Hematopoietic multipotent progenitor cell treated with erythropoietin and hydrocortisone succinate and interleukin-3 and kit ligand, for 8 days (in vitro differentiated cells): ENCODE measurements around the gene EPOP.

Source experiments
- DNase-seq: peaks from one replicate; pipeline ENCODE4 v3.0.0-alpha.2; 2015

Gene EPOP

DNA sequence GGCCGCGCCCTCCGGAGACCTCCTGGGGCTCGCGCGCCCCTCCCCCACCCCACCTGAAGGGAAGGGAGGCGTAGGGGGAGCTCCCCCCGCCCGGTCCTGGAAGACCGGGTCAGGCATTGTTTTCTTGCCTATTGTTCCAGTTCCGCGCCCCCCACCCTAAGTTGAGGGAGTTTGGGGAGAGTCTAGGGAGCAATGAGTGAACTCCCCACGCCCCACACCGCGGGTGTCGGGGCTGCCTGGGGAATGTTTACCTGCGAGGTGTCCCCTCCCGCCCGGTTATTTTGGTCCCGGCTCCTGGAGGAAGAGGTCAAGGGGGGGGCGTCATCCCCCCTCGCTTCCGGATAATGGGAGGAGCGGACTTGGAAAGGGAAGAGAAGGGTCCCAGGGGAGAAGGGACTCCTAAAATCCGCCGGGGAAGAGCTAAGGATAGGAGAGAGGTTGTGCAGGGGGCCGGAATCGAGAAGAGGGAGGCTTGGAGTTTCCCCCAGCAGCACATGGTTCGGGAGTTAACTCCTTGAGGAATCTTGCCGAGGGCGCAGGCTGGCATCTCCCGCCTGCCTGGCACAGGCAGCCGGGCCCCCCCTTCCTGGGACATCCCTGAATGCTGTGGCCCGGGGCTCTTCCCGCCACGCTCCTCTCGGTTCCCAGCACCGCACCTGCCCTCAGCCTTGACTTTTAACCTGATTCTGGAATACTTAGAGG lies 31.2 kb upstream of the EPOP start:
- no peak for DNase-seq

DNA sequence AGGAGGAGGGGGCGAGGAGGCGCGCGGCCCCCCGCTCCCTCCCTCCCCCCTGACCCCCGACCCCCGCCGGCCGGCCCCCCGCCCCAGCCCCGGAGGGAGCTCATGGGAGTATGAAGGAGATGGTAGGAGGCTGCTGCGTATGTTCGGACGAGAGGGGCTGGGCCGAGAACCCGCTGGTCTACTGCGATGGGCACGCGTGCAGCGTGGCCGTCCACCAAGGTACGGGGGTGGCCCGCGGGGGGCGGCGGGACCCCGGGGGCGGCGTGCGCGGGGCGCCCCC lies 30.7 kb upstream of the EPOP start:
- no peak for DNase-seq

GRCh38 chr17:38704606-38705522 lies 30.1 kb upstream of the EPOP start, which contains the start of gene MLLT6:
TSS of gene MLLT6 (plus strand) at chr17:38705273. CDS start at chr17:38705633, 360 bp downstream.
- peak; percentile 70 for DNase-seq

- DNase-seq: peak; percentile 78
Observed at GRCh38 chr17:38703742-38704605, 29.2 kb upstream of the EPOP start.

- DNase-seq: peak; percentile 44
Observed at GRCh38 chr17:38702916-38703741, 28.4 kb upstream of the EPOP start.

GRCh38 chr17:38702166-38702915 lies 27.6 kb upstream of the EPOP start:
- DNase-seq: peak; percentile 86

DNA sequence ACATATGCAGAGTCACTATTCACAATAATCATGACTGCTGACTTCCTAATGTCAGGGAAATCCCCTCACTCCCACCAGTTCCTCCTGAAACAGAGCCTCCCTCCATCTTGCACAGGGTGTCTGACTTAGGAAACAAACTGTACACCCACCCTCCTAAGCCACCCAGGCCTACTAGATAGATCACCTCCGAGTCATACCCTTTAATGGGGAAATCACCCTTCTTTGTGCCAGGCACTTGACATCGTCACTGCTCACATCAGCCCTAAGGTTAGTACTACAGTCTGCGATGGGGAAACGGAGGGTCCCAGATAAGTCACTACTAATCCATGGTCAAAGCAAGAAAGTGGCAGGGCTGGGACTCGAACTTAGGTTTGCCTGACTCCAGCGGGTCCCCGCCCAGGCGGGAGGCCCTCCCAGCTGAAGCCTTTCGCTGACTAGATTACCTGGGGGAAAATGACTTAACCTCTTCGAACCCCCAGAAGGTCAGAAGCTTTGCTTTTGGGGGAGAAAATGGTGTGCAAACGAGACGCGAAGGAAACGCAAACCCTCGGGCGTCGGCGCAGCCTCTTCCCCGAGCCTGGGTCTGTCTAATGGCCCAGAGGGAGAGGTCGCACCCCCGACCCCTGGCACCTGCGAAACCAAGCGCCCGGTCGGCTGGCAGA lies 26.9 kb upstream of the EPOP start:
- DNase-seq: peak; percentile 62

GRCh38 chr17:38698760-38699159 lies 24.0 kb upstream of the EPOP start:
- no peak for DNase-seq

GRCh38 chr17:38697061-38697820 lies 22.5 kb upstream of the EPOP start:
- no peak for DNase-seq

DNA sequence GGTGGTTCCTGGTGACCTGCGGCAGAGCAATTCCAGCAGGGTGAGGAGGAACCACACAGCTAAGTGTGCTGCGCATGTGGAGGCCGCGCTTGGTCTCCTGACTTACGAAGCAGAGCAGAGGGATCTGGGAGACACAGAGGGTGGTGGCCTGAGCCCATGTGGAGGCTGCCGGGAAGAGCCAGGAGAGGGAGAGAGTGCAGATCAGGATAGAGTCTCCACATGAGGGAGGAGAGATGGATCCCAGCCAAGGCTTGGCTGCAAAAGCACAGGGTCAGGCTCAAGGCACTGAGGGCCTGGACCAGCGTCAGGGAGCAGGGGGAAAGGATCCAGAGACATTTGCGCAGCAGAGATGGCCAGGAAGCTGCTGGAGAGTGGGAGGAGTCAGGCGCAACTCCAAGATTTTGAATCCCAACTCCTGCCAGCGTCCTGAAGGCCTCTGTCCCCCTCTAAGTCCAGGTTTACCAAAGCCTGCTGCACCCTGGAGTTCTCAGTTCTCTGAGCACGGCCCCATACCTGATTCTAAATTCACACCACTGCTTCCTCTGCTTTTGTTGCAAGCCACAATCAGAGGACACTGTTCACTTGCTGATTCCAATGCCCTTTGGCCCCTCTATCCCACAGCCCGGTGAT lies 19.1 kb upstream of the EPOP start:
- DNase-seq: no peak

DNA sequence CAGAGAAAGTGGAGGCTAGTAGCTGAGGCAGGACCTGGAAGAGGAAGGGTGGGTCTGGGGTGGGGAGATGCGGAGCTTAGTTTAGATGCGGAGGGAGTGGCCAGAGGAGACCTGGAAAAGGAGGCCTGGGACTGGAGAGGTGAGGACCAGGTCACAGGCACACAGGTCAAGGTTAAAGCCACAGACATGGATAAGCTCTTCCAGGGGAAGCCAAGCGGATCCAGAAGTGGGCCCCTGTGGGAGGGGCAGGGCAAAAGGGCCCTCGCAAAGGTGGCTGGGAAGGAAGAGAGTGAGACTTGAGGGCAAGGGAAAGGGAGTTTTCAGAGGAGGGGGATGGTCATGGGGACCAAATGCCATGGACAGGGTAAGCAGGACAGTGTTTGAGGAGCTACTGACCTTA lies 16.4 kb upstream of the EPOP start:
- no peak for DNase-seq

GRCh38 chr17:38690386-38690785 lies 15.6 kb upstream of the EPOP start:
- no peak for DNase-seq

- no peak for DNase-seq
Observed at GRCh38 chr17:38687286-38687685, 12.5 kb upstream of the EPOP start.

GRCh38 chr17:38685491-38685890 lies 10.7 kb upstream of the EPOP start:
- DNase-seq: no peak

GRCh38 chr17:38681096-38681495 lies 6.3 kb upstream of the EPOP start:
- no peak for DNase-seq

DNA sequence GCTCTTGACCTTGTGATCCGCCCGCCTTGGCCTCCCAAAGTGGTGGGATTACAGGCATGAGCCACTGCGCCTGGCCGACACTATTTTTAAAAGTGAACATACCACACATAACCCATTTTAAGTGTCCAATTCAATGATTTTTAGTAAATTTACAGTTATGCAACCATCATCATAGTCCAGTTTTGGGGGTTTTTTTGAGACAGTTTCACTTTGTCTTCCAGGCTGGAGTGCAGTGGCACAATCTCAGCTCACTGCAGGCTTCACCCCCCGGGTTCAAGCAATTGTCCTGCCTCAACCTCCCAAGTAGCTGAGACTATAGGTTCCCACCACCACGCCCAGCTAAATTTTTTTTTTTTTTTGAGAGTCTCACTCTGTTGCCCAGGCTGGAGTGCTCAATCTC lies 3.1 kb upstream of the EPOP start:
- DNase-seq: no peak

GRCh38 chr17:38676706-38677504 lies 2.1 kb upstream of the EPOP start:
- peak; percentile 90 for DNase-seq

GRCh38 chr17:38674014-38674748 lies 576 bp downstream of the EPOP start:
- no peak for DNase-seq
